Keratinocyte (primary cell): Measurements from ENCODE around the gene MAP2K2. TPM values are rescaled to one million over a fixed set of nuclear protein-coding genes. Genes with fewer than 3 reads are reported as not detected.

Source experiments
- DNase-seq: peaks from one replicate; pipeline ENCODE4 v3.0.0-alpha.2; 2011; ENCODE audit warnings: low read depth, missing footprints, low spot score
- FAIRE-seq: peaks from 2 replicates; lab custom pipeline; 2011; peaks lifted over from hg19 to GRCh38; lab: Jason Lieb, UNC
- H2AFZ ChIP-seq: 2 replicates; pipeline ENCODE4 v1.6.0; 2012; ENCODE audit warnings: low read length, control low read depth, inconsistent platforms; ENCODE audit not compliant: control insufficient read depth
- H3K27ac ChIP-seq: 2 replicates; pipeline ENCODE4 v1.5.1; 2011; ENCODE audit warnings: low read length; ENCODE audit not compliant: control insufficient read depth, insufficient read depth
- H3K27me3 ChIP-seq: 3 replicates; pipeline ENCODE4 v1.6.0; 2011; ENCODE audit warnings: low read length; ENCODE audit not compliant: control insufficient read depth, insufficient read depth; ENCODE audit errors: extremely low read depth
- H3K36me3 ChIP-seq, 2 experiments: 2 replicates in 1 of 2; 3 replicates in 1 of 2; pipeline ENCODE4 v1.5.1; 2011; ENCODE audit warnings: low read length in 2 of 2, mild to moderate bottlenecking in 1 of 2; ENCODE audit not compliant: control insufficient read depth in 2 of 2, insufficient read depth in 2 of 2; ENCODE audit errors: extremely low read depth in 1 of 2
- H3K4me1 ChIP-seq: 3 replicates; pipeline ENCODE4 v1.5.1; 2011; ENCODE audit warnings: low read length; ENCODE audit not compliant: control insufficient read depth, insufficient read depth; ENCODE audit errors: extremely low read depth
- H3K4me2 ChIP-seq: 3 replicates; pipeline ENCODE4 v1.6.0; 2011; ENCODE audit warnings: low read depth, low read length; ENCODE audit not compliant: control insufficient read depth, insufficient read depth; ENCODE audit errors: extremely low read depth
- H3K4me3 ChIP-seq, 3 experiments: fragments of 200-600 bp in 1 of 3; sonication (generic) in 1 of 3; 2 replicates in 2 of 3; 3 replicates in 1 of 3; pipeline ENCODE4 v1.5.1; 2011 to 2016; ENCODE audit warnings: low read length in 3 of 3, mild to moderate bottlenecking in 3 of 3, control low read depth in 2 of 3, inconsistent platforms in 1 of 3, low read depth in 1 of 3, mixed read lengths in 1 of 3, mixed run types in 1 of 3, moderate library complexity in 1 of 3; ENCODE audit not compliant: control insufficient read depth in 2 of 3, insufficient read depth in 2 of 3; ENCODE audit errors: extremely low read depth in 1 of 3
- H3K79me2 ChIP-seq: 2 replicates; pipeline ENCODE4 v1.6.0; 2012; ENCODE audit warnings: low read length; ENCODE audit not compliant: control insufficient read depth, insufficient read depth
- H3K9ac ChIP-seq: 3 replicates; pipeline ENCODE4 v1.6.0; 2011; ENCODE audit warnings: low read length; ENCODE audit not compliant: control insufficient read depth, insufficient read depth; ENCODE audit errors: extremely low read depth
- H3K9me1 ChIP-seq: 3 replicates; pipeline ENCODE4 v1.6.0; 2011; ENCODE audit warnings: low read length; ENCODE audit not compliant: control insufficient read depth, insufficient read depth; ENCODE audit errors: extremely low read depth
- H3K9me3 ChIP-seq: 2 replicates; pipeline ENCODE4 v1.5.1; 2012; ENCODE audit warnings: low read depth, low read length; ENCODE audit not compliant: control insufficient read depth
- H4K20me1 ChIP-seq: 3 replicates; pipeline ENCODE4 v1.6.0; 2011; ENCODE audit warnings: low read length; ENCODE audit not compliant: control insufficient read depth, insufficient read depth; ENCODE audit errors: extremely low read depth
- CTCF ChIP-seq, 3 experiments: IDR thresholded peaks in 1 of 3; conservative IDR thresholded peaks in 1 of 3; optimal IDR thresholded peaks in 1 of 3; 2 replicates in 2 of 3; 3 replicates in 1 of 3; pipeline versions ENCODE3 to v1.5.1; 2011; ENCODE audit warnings: low read length in 3 of 3, mild to moderate bottlenecking in 3 of 3, moderate library complexity in 2 of 3, control low read depth in 1 of 3, inconsistent platforms in 1 of 3; ENCODE audit not compliant: insufficient read depth in 2 of 3; ENCODE audit errors: extremely low read depth in 1 of 3
- EZH2 ChIP-seq: IDR thresholded peaks from one replicate; pipeline ENCODE4 v1.6.1; 2012; ENCODE audit warnings: inconsistent platforms, mild to moderate bottlenecking, low read length, moderate library complexity
- dilution Hi-C: fragments of 300-500 bp; cut with MboI; formaldehyde crosslinking; loops from one replicate; pipeline ENCODE4 v1.7.0; 2020; ENCODE audit warnings: low sequenced_read_pairs; ENCODE audit not compliant: extremely low pct_ligation_motif_present
- polyA plus RNA-seq, 5 experiments: library from polyadenylated mRNA; depleted of rRNA in 3 of 5; stranded (reverse) in 3 of 5; stranded (forward) in 1 of 5; unstranded in 1 of 5; fragments of >200 nt; gene quantifications; 1 replicate in 1 of 5; 2 replicates in 3 of 5; 3 replicates in 1 of 5; pipeline versions ENCODE4 v1.2.1 to v1.2.3, GENCODE V29; 2011 to 2012; ENCODE audit warnings: missing spikeins in 2 of 5, low read depth in 1 of 5, low replicate concordance in 1 of 5

The MAP2K2 gene
- polyA plus RNA-seq, 1 donor (not counting 4 experiments of a cell fraction or from before 2014, with no cell fraction given), result 61.8 TPM

GRCh38 chr19:4060621-4061177 is 63.2 kb downstream of the MAP2K2 start:
- Histone ChIP-seq H3K4me1 (peaks cover 62% of the 10 kb centered on the region), H3K79me2 (peaks cover 93% of the 10 kb centered on the region), H3K9me3 (no peaks in the 10 kb centered on the region), H2AFZ (no peak overlapping the region), H3K4me2 (peak overlapping the region; percentile 77), H3K9ac (peak overlapping the region; percentile 83), H3K9me1 (peaks cover 3% of the 10 kb centered on the region), H3K27ac (peak overlapping the region; percentile 87), H4K20me1 (peaks cover 38% of the 10 kb centered on the region), H3K27me3 (no peaks in the 10 kb centered on the region), H3K4me3 (peak overlapping the region; percentile 39 to 59 (median 57)), H3K36me3 (peaks cover 10 to 26% of the 10 kb centered on the region in 2 experiments)
- dilution Hi-C loops, result no loop called here
- no peak for FAIRE-seq
- TF ChIP-seq EZH2, result no peak
- TF ChIP-seq CTCF (optimal IDR thresholded peaks at IDR 0.05 in 1 of 3, IDR thresholded peaks at IDR 0.05 in 1 of 3, conservative IDR thresholded peaks at IDR 0.05 in 1 of 3; ENCODE audit: extremely low read depth in 1 of 3, insufficient read depth in 2 of 3, low read length in 3 of 3), result no peak
- no peak for DNase-seq

- H3K27ac ChIP-seq, result peak overlapping the region; percentile 87
- no peak for DNase-seq
- peaks cover 96% of the 10 kb centered on the region for H3K79me2 ChIP-seq
- H3K4me3 ChIP-seq, result peak overlapping the region; percentile 44 to 65 (median 59)
- H3K9ac ChIP-seq, result peak overlapping the region; percentile 83
- dilution Hi-C loops, result no loop called here
- H3K27me3 ChIP-seq, result no peaks in the 10 kb centered on the region
- H3K4me2 ChIP-seq, result peak overlapping the region; percentile 89
- H3K9me1 ChIP-seq, result peaks cover 3% of the 10 kb centered on the region
- H3K36me3 ChIP-seq, result peaks cover 12 to 26% of the 10 kb centered on the region in 2 experiments
- H3K4me1 ChIP-seq, result peaks cover 62% of the 10 kb centered on the region
- H3K9me3 ChIP-seq, result no peaks in the 10 kb centered on the region
- peaks cover 39% of the 10 kb centered on the region for H4K20me1 ChIP-seq
- TF ChIP-seq CTCF (optimal IDR thresholded peaks at IDR 0.05 in 1 of 3, IDR thresholded peaks at IDR 0.05 in 1 of 3, conservative IDR thresholded peaks at IDR 0.05 in 1 of 3; ENCODE audit: extremely low read depth in 1 of 3, insufficient read depth in 2 of 3, low read length in 3 of 3) (no peak), EZH2 (no peak)
- FAIRE-seq, result no peak
- H2AFZ ChIP-seq, result no peak overlapping the region
Measured at GRCh38 chr19:4059891-4060620, 63.9 kb downstream of the MAP2K2 start.
